B cell (primary cell): Measurements from ENCODE around the gene TRAF5. TPM values are rescaled to one million over a fixed set of nuclear protein-coding genes. Genes with fewer than 3 reads are reported as not detected.
A peak's percentile ranks its signal among the peaks of the same experiment; 100 is the strongest.

Experiments used
- ATAC-seq: fragments of 200-7000 bp; cut with Tn5 transposase; one replicate; pipeline ENCODE4 v1.10.0; 2021; ENCODE audit warnings: low read depth, mild to moderate bottlenecking, moderate number of reproducible peaks, moderate library complexity
- CTCF ChIA-PET: fragments of 350-600 bp; sonication (Branson Sonifier 250); formaldehyde crosslinking; loops from one replicate; lab custom pipeline; 2021; ENCODE audit warnings: antibody characterized with exemption, inconsistent platforms; lab: Charles Lee
- POLR2A ChIA-PET: fragments of 350-600 bp; sonication (Branson Sonifier 250); formaldehyde crosslinking; loops from one replicate; lab custom pipeline; 2021; ENCODE audit warnings: antibody characterized with exemption; lab: Charles Lee
- DNase-seq: peaks from one replicate; pipeline ENCODE4 v3.0.0; 2013
- H2AFZ ChIP-seq: 2 replicates; pipeline ENCODE4 v1.6.1; 2012; ENCODE audit warnings: mild to moderate bottlenecking, low read depth, low read length; ENCODE audit not compliant: insufficient read depth, poor library complexity, severe bottlenecking
- H3K27ac ChIP-seq, 2 donors: 1 replicate in 1 of 2; 2 replicates in 1 of 2; pipeline ENCODE4 v1.5.1; 2012 to 2013; ENCODE audit warnings: low read length in 2 of 2, mild to moderate bottlenecking in 2 of 2, moderate library complexity in 1 of 2
- H3K27me3 ChIP-seq, 4 experiments: fragments of 200-600 bp in 1 of 4; sonication (generic) in 1 of 4; replicated peaks in 1 of 4; 1 replicate in 2 of 4; 2 replicates in 2 of 4; pipeline versions ENCODE4 v1.6.1 to v1.7.0; 2013 to 2016; ENCODE audit warnings: low read length in 3 of 4, mild to moderate bottlenecking in 2 of 4, mixed read lengths in 1 of 4, moderate library complexity in 1 of 4; ENCODE audit not compliant: insufficient read depth in 4 of 4, control insufficient read depth in 3 of 4; ENCODE audit errors: control extremely low read depth in 1 of 4
- H3K36me3 ChIP-seq, 2 experiments: replicated peaks in 1 of 2; 1 replicate in 1 of 2; 2 replicates in 1 of 2; pipeline versions ENCODE4 v1.6.1 to v1.7.1; 2013; ENCODE audit warnings: low read length in 1 of 2; ENCODE audit not compliant: insufficient read depth in 2 of 2, control insufficient read depth in 1 of 2; ENCODE audit errors: control extremely low read depth in 1 of 2, extremely low read depth in 1 of 2
- H3K4me1 ChIP-seq, 2 donors: fragments of 200-600 bp in 1 of 2; sonication (generic) in 1 of 2; 1 replicate in 1 of 2; 2 replicates in 1 of 2; pipeline versions ENCODE4 v1.5.1 to v1.6.1; 2013 to 2017; ENCODE audit warnings: low read length in 2 of 2; ENCODE audit not compliant: control insufficient read depth in 2 of 2, insufficient read depth in 2 of 2
- H3K4me2 ChIP-seq: replicated peaks from 2 replicates; pipeline ENCODE3; 2012; ENCODE audit warnings: mild to moderate bottlenecking, low read depth, low read length; ENCODE audit not compliant: poor library complexity, severe bottlenecking
- H3K4me3 ChIP-seq, 5 experiments: fragments of 200-600 bp in 1 of 5; sonication (generic) in 1 of 5; 1 replicate in 3 of 5; 2 replicates in 2 of 5; pipeline versions ENCODE4 v1.5.1 to v1.7.0; 2011 to 2016; ENCODE audit warnings: low read length in 4 of 5, mild to moderate bottlenecking in 4 of 5, low read depth in 2 of 5, control low read depth in 1 of 5, moderate library complexity in 1 of 5; ENCODE audit not compliant: insufficient read depth in 1 of 5; ENCODE audit errors: control extremely low read depth in 1 of 5, extremely low read depth in 1 of 5
- H3K79me2 ChIP-seq: fragments of 200-600 bp; sonication (generic); one replicate; pipeline ENCODE4 v1.6.0; 2016; ENCODE audit warnings: low read length; ENCODE audit not compliant: control insufficient read depth, insufficient read depth
- H3K9ac ChIP-seq: fragments of 200-600 bp; sonication (generic); 2 replicates; pipeline ENCODE4 v1.6.1; 2017; ENCODE audit warnings: mild to moderate bottlenecking, low read length, moderate library complexity
- H3K9me3 ChIP-seq, 3 donors: one replicate each; pipeline versions ENCODE4 v1.6.1 to v1.7.1; 2013; ENCODE audit warnings: low read length in 2 of 3; ENCODE audit not compliant: control insufficient read depth in 2 of 3, insufficient read depth in 1 of 3; ENCODE audit errors: control extremely low read depth in 1 of 3
- H4K20me1 ChIP-seq: 2 replicates; pipeline ENCODE4 v1.6.0; 2012; ENCODE audit warnings: mild to moderate bottlenecking, low read length; ENCODE audit not compliant: insufficient read depth, control insufficient read depth, poor library complexity, severe bottlenecking
- H3K27ac Mint-ChIP-seq: one replicate; pipeline ENCODE4 v1.8.0; 2021; ENCODE audit warnings: mixed read lengths
- H3K27me3 Mint-ChIP-seq: one replicate; pipeline ENCODE4 v1.8.0; 2021; ENCODE audit warnings: mixed read lengths
- H3K4me1 Mint-ChIP-seq: one replicate; pipeline ENCODE4 v1.8.0; 2021; ENCODE audit warnings: mixed read lengths
- H3K4me3 Mint-ChIP-seq: one replicate; pipeline ENCODE4 v1.8.0; 2021; ENCODE audit warnings: mixed read lengths
- H3K9me3 Mint-ChIP-seq: one replicate; pipeline ENCODE4 v1.8.0; 2022; ENCODE audit warnings: mixed read lengths; ENCODE audit not compliant: insufficient read depth
- EZH2 ChIP-seq: IDR thresholded peaks from 2 replicates; pipeline ENCODE4 v1.6.1; 2012; ENCODE audit warnings: borderline replicate concordance, low read depth, mild to moderate bottlenecking, moderate library complexity, low read length; ENCODE audit not compliant: insufficient read depth, poor library complexity, severe bottlenecking
- WGBS: methylation state at CpG from one replicate; pipeline ENCODE4 v1.1.5; 2013; ENCODE audit warnings: missing lambda C conversion rate; ENCODE audit not compliant: insufficient coverage; 5-methylcytosine and 5-hydroxymethylcytosine counted together
- intact Hi-C: fragments of 100-400 bp; cut with micrococcal nuclease; formaldehyde crosslinking; loops from one replicate; pipeline ENCODE4 v1.10.0; 2022
- polyA plus RNA-seq: library from polyadenylated mRNA; depleted of rRNA; stranded (reverse); fragments of >200 nt; gene quantifications from 2 replicates; pipeline ENCODE4 v1.2.3, GENCODE V29; 2012
- total RNA-seq, 2 donors: library from RNA; stranded (reverse); fragments of 120-200 nt in 1 of 2; gene quantifications; 1 replicate in 1 of 2; 2 replicates in 1 of 2; pipeline versions ENCODE4 v1.2.3 to v1.2.4, GENCODE V29; 2013 to 2022
- TF ChIP-seq, protein P1 (sequence below): fragments of 200-600 bp; IDR thresholded peaks from one replicate; pipeline ENCODE4 v1.8.0; 2022; ENCODE audit warnings: antibody characterized with exemption, mild to moderate bottlenecking

TRAF5 gene
- total and polyA plus RNA-seq, 2 donors (not counting 1 experiment from before 2014, with no cell fraction given), result 129 to 143 TPM

- Histone ChIP-seq H3K4me2 (peak overlapping the region; percentile 81), H3K27ac (peak overlapping the region; percentile 87 to 92), H4K20me1 (no peaks in the 10 kb centered on the region), H3K9me3 (no peaks in the 10 kb centered on the region), H3K27me3 (no peaks in the 10 kb centered on the region), H3K36me3 (peaks cover 0 to 5% of the 10 kb centered on the region in 2 experiments), H3K9ac (no peak overlapping the region), H3K4me3 (no peak overlapping the region), H3K79me2 (peaks cover 73% of the 10 kb centered on the region), H3K4me1 (peaks cover 46 to 52% of the 10 kb centered on the region in 2 donors), H2AFZ (peak overlapping the region; percentile 88)
- no peaks in the 10 kb centered on the region for H3K9me3 Mint-ChIP-seq
- peak overlapping the region; percentile 92 for H3K27ac Mint-ChIP-seq
- intact Hi-C loops, result loop anchor here (5.0 kb wide), 1 partner anchor 252 kb away; the partner anchor contains the start of gene SLC30A1
- POLR2A ChIA-PET, result interaction anchor here (0.6 to 2.8 kb wide), 3 partner anchors 10 to 55 kb away, joined by 6 to 20 read pairs (median 10); no protein-coding TSS in a partner anchor
- H3K4me1 Mint-ChIP-seq, result peaks cover 55% of the 10 kb centered on the region
- H3K27me3 Mint-ChIP-seq, result no peaks in the 10 kb centered on the region
- CTCF ChIA-PET, result interaction anchor here (0.7 to 13.8 kb wide), 8 partner anchors 18 to 253 kb away, joined by 3 to 333 read pairs (median 12); partner anchors contain the start of gene SLC30A1
- TF ChIP-seq, protein P1, sequence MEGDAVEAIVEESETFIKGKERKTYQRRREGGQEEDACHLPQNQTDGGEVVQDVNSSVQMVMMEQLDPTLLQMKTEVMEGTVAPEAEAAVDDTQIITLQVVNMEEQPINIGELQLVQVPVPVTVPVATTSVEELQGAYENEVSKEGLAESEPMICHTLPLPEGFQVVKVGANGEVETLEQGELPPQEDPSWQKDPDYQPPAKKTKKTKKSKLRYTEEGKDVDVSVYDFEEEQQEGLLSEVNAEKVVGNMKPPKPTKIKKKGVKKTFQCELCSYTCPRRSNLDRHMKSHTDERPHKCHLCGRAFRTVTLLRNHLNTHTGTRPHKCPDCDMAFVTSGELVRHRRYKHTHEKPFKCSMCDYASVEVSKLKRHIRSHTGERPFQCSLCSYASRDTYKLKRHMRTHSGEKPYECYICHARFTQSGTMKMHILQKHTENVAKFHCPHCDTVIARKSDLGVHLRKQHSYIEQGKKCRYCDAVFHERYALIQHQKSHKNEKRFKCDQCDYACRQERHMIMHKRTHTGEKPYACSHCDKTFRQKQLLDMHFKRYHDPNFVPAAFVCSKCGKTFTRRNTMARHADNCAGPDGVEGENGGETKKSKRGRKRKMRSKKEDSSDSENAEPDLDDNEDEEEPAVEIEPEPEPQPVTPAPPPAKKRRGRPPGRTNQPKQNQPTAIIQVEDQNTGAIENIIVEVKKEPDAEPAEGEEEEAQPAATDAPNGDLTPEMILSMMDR, result no peak
- no peak for TF ChIP-seq EZH2
- DNase-seq (no peak), ATAC-seq (no peak)
- H3K4me3 Mint-ChIP-seq, result peak overlapping the region; percentile 56
- 100% methylated on average over 1 of the region's 12 CpGs for WGBS
Observed at GRCh38 chr1:211324992-211325775, 1.4 kb upstream of the TRAF5 start.
